K562 (cell line): ENCODE measurements around the gene NEK1. TPM values are rescaled to one million over a fixed set of nuclear protein-coding genes. Genes with fewer than 3 reads are reported as not detected.

Experiments used
- ARID1B ChIP-seq: fragments of 450-650 bp; IDR thresholded peaks from 2 replicates; pipeline ENCODE4 v1.6.1; 2016; ENCODE audit warnings: antibody characterized with exemption, mild to moderate bottlenecking, inconsistent platforms
- CTBP1 ChIP-seq: fragments of 450-650 bp; IDR thresholded peaks from 2 replicates; pipeline ENCODE4 v1.6.1; 2016; ENCODE audit warnings: borderline replicate concordance
- DMBX1 ChIP-seq: fragments of 250-450 bp; sonication (Bioruptor Pico); IDR thresholded peaks from 2 replicates; pipeline ENCODE4 v1.8.0; 2022; ENCODE audit warnings: inconsistent platforms, mild to moderate bottlenecking, moderate library complexity, borderline replicate concordance
- PTTG1 ChIP-seq: fragments of 450-650 bp; IDR thresholded peaks from 2 replicates; pipeline ENCODE4 v1.6.1; 2016; ENCODE audit warnings: low read depth, mild to moderate bottlenecking, missing genetic modification characterization, missing compliant biosample characterization
- RNF2 ChIP-seq: sonication (generic); IDR thresholded peaks from 2 replicates; pipeline ENCODE4 v1.6.1; 2016
- STAT5A ChIP-seq: IDR thresholded peaks from 2 replicates; pipeline ENCODE4 v1.6.1; 2012; ENCODE audit warnings: low read length, inconsistent platforms, borderline replicate concordance
- ZNF143 ChIP-seq: sonication (generic); formaldehyde crosslinking; IDR thresholded peaks from 2 replicates; pipeline ENCODE4 v1.9.0; 2022; ENCODE audit warnings: mild to moderate bottlenecking, missing genetic modification reagents
- ZNF347 ChIP-seq: fragments of 450-650 bp; formaldehyde crosslinking; IDR thresholded peaks from 2 replicates; pipeline ENCODE4 v1.4.0; 2020; ENCODE audit warnings: low read depth, mild to moderate bottlenecking, moderate library complexity
- ZNF589 ChIP-seq: fragments of 200-800 bp; sonication (Bioruptor generic); IDR thresholded peaks from 2 replicates; pipeline ENCODE4 v1.6.1; 2016; ENCODE audit warnings: low read depth, missing genetic modification characterization, missing compliant biosample characterization
- ZNF668 ChIP-seq: fragments of 250-450 bp; sonication (Bioruptor Pico); IDR thresholded peaks from 2 replicates; pipeline ENCODE4 v1.8.0; 2022; ENCODE audit warnings: mild to moderate bottlenecking, inconsistent platforms
- ZNF785 ChIP-seq: fragments of 250-450 bp; sonication (Bioruptor Pico); IDR thresholded peaks from 2 replicates; pipeline ENCODE4 v1.4.0; 2020; ENCODE audit warnings: mild to moderate bottlenecking
- polyA plus RNA-seq, 8 experiments: library from polyadenylated mRNA; depleted of rRNA in 4 of 8; stranded (reverse) in 5 of 8; unstranded in 3 of 8; fragments of >200 nt; fragmentation: Nextera tagmentation in 2 of 8; fragmentation: Illumina TruSeq in 1 of 8; extraction: Ambion mirVana in 2 of 8; extraction: Trizol in 1 of 8; gene quantifications; 2 replicates each; pipeline versions ENCODE4 v1.2.1 to v1.2.3, GENCODE V29; 2011 to 2014; ENCODE audit warnings: inconsistent platforms in 1 of 8, missing spikeins in 1 of 8
- total RNA-seq, 7 experiments: library from RNA; depleted of rRNA in 6 of 7; stranded (reverse); fragments of >200 nt in 6 of 7; fragmentation: Illumina TruSeq in 2 of 7; extraction: Trizol in 2 of 7; gene quantifications; 2 replicates each; pipeline versions ENCODE4 v1.2.1 to v1.2.3, GENCODE V29; 2011 to 2021; ENCODE audit warnings: low replicate concordance in 1 of 7
- TF ChIP-seq, protein P1 (sequence below): fragments of 150-350 bp; IDR thresholded peaks from 2 replicates; pipeline ENCODE4 v1.6.1; 2014; ENCODE audit warnings: low read depth, mild to moderate bottlenecking, low read length, borderline replicate concordance
- TF ChIP-seq, protein P2 (sequence below): sonication (generic); formaldehyde crosslinking; IDR thresholded peaks from 2 replicates; pipeline ENCODE4 v1.8.0; 2023; ENCODE audit warnings: missing genetic modification reagents, mild to moderate bottlenecking, borderline replicate concordance
- TF ChIP-seq, protein P3 (sequence below), 2 experiments: IDR thresholded peaks; 2 replicates each; pipeline ENCODE4 v1.6.1; 2011; ENCODE audit warnings: borderline replicate concordance in 1 of 2, control low read depth in 1 of 2, low read depth in 1 of 2, low read length in 1 of 2, mild to moderate bottlenecking in 1 of 2, mixed read lengths in 1 of 2, moderate library complexity in 1 of 2; ENCODE audit not compliant: insufficient read depth in 1 of 2, insufficient read length in 1 of 2, poor library complexity in 1 of 2, severe bottlenecking in 1 of 2; ENCODE audit errors: extremely low read depth in 1 of 2
- TF ChIP-seq, protein P4 (sequence below), 2 experiments: fragments of 250-450 bp in 1 of 2; fragments of 450-650 bp in 1 of 2; sonication (Bioruptor Pico) in 1 of 2; IDR thresholded peaks; 2 replicates each; pipeline versions ENCODE4 v1.6.1 to v1.8.0; 2016 to 2021; ENCODE audit warnings: mild to moderate bottlenecking in 2 of 2, moderate library complexity in 2 of 2, missing compliant biosample characterization in 1 of 2, missing genetic modification characterization in 1 of 2

Gene NEK1
- total and polyA plus RNA-seq, 9 of the 15 experiments (the other 6 are each of a cell fraction or from before 2014, with no cell fraction given): 6.2 to 15.7 (median 10.3) TPM

DNA sequence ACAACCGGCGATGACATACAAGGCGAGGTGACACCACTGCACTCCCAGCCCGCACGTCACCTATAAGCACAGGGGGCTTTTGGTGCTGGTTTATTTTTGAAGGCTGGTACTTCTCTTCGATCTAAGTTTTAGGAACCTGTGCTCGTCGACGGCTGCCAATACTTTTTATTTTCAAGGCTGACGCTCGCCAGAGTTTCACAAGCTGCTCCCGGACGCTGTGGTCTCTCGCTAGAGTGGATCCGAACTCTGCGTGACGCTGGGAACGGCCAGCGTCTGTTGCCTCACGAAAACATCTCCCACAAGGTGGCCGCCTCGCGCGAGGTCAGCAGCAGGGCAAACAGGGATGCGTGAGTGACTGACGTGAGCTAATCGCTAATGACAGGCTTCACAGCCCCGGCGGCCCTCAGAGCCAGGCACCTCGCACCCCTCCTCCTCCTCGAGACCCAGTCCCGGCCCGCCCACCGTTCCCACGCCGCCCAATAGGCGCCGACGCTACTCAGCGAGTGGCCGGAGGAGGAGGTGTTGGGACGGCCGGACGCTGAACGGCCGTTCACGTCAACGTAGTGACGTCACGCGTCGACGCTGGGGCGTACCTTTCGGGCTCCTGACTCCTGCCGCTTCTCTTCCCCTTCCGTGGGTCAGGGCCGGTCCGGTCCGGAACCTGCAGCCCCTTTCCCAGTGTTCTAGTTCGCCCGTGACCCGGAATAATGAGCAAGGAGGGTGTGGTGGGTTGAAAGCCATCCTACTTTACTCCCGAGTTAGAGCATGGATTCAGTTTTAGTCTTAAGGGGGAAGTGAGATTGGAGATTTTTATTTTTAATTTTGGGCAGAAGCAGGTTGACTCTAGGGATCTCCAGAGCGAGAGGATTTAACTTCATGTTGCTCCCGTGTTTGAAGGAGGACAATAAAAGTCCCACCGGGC lies 7.8 kb upstream of the NEK1 start, which contains the start of gene CLCN3 (continued):
- TF ChIP-seq, protein P1, sequence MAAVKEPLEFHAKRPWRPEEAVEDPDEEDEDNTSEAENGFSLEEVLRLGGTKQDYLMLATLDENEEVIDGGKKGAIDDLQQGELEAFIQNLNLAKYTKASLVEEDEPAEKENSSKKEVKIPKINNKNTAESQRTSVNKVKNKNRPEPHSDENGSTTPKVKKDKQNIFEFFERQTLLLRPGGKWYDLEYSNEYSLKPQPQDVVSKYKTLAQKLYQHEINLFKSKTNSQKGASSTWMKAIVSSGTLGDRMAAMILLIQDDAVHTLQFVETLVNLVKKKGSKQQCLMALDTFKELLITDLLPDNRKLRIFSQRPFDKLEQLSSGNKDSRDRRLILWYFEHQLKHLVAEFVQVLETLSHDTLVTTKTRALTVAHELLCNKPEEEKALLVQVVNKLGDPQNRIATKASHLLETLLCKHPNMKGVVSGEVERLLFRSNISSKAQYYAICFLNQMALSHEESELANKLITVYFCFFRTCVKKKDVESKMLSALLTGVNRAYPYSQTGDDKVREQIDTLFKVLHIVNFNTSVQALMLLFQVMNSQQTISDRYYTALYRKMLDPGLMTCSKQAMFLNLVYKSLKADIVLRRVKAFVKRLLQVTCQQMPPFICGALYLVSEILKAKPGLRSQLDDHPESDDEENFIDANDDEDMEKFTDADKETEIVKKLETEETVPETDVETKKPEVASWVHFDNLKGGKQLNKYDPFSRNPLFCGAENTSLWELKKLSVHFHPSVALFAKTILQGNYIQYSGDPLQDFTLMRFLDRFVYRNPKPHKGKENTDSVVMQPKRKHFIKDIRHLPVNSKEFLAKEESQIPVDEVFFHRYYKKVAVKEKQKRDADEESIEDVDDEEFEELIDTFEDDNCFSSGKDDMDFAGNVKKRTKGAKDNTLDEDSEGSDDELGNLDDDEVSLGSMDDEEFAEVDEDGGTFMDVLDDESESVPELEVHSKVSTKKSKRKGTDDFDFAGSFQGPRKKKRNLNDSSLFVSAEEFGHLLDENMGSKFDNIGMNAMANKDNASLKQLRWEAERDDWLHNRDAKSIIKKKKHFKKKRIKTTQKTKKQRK: no peak
- no peak for TF ChIP-seq ZNF668 (CRISPR knock-in tag)
- TF ChIP-seq ZNF143 (CRISPR knock-in tag): no peak
- TF ChIP-seq, protein P2, sequence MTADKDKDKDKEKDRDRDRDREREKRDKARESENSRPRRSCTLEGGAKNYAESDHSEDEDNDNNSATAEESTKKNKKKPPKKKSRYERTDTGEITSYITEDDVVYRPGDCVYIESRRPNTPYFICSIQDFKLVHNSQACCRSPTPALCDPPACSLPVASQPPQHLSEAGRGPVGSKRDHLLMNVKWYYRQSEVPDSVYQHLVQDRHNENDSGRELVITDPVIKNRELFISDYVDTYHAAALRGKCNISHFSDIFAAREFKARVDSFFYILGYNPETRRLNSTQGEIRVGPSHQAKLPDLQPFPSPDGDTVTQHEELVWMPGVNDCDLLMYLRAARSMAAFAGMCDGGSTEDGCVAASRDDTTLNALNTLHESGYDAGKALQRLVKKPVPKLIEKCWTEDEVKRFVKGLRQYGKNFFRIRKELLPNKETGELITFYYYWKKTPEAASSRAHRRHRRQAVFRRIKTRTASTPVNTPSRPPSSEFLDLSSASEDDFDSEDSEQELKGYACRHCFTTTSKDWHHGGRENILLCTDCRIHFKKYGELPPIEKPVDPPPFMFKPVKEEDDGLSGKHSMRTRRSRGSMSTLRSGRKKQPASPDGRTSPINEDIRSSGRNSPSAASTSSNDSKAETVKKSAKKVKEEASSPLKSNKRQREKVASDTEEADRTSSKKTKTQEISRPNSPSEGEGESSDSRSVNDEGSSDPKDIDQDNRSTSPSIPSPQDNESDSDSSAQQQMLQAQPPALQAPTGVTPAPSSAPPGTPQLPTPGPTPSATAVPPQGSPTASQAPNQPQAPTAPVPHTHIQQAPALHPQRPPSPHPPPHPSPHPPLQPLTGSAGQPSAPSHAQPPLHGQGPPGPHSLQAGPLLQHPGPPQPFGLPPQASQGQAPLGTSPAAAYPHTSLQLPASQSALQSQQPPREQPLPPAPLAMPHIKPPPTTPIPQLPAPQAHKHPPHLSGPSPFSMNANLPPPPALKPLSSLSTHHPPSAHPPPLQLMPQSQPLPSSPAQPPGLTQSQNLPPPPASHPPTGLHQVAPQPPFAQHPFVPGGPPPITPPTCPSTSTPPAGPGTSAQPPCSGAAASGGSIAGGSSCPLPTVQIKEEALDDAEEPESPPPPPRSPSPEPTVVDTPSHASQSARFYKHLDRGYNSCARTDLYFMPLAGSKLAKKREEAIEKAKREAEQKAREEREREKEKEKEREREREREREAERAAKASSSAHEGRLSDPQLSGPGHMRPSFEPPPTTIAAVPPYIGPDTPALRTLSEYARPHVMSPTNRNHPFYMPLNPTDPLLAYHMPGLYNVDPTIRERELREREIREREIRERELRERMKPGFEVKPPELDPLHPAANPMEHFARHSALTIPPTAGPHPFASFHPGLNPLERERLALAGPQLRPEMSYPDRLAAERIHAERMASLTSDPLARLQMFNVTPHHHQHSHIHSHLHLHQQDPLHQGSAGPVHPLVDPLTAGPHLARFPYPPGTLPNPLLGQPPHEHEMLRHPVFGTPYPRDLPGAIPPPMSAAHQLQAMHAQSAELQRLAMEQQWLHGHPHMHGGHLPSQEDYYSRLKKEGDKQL (CRISPR knock-in tag): no peak
- TF ChIP-seq CTBP1: peak; percentile 94
- TF ChIP-seq, protein P3, sequence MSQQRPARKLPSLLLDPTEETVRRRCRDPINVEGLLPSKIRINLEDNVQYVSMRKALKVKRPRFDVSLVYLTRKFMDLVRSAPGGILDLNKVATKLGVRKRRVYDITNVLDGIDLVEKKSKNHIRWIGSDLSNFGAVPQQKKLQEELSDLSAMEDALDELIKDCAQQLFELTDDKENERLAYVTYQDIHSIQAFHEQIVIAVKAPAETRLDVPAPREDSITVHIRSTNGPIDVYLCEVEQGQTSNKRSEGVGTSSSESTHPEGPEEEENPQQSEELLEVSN (IDR thresholded peaks at IDR 0.05; ENCODE audit: borderline replicate concordance in 1 of 2, extremely low read depth in 1 of 2, insufficient read depth in 1 of 2, insufficient read length in 1 of 2, low read depth in 1 of 2, low read length in 1 of 2, poor library complexity in 1 of 2, severe bottlenecking in 1 of 2): peak; percentile 51 to 71
- TF ChIP-seq ZNF347 (CRISPR knock-in tag): no peak
- TF ChIP-seq DMBX1 (CRISPR knock-in tag): no peak
- no peak for TF ChIP-seq PTTG1 (tag)
- peak; percentile 70 for TF ChIP-seq ARID1B
- TF ChIP-seq, protein P4, sequence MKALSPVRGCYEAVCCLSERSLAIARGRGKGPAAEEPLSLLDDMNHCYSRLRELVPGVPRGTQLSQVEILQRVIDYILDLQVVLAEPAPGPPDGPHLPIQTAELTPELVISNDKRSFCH (CRISPR knock-in tag; IDR thresholded peaks at IDR 0.05): no peak
- TF ChIP-seq, protein P4 (tag; IDR thresholded peaks at IDR 0.05): no peak
- TF ChIP-seq STAT5A: no peak
- TF ChIP-seq ZNF785 (CRISPR knock-in tag): no peak
- no peak; the same call in none of the 2 replicates for TF ChIP-seq RNF2
- TF ChIP-seq ZNF589 (CRISPR knock-in tag): no peak; the same call in 1 of the 2 replicates
